Right renal cortex interstitium (tissue), 3 donors: ENCODE results near the gene FLRT2. TPM values are rescaled to one million over a fixed set of nuclear protein-coding genes. Genes with fewer than 3 reads are reported as not detected.

Experiments used
- DNase-seq, 3 donors: peaks; one replicate each; pipeline ENCODE4 v3.0.0-alpha.2; 2013; ENCODE audit warnings: low read depth in 3 of 3, low spot score in 2 of 3
- polyA plus RNA-seq, 3 donors: library from polyadenylated mRNA; unstranded; fragments of 120-200 nt; gene quantifications; one replicate each; pipeline ENCODE4 v1.2.1, GENCODE V29; 2013; ENCODE audit not compliant: insufficient read length in 3 of 3

Gene FLRT2
- polyA plus RNA-seq, 3 donors, result 243 to 266 (median 259) TPM

DNA sequence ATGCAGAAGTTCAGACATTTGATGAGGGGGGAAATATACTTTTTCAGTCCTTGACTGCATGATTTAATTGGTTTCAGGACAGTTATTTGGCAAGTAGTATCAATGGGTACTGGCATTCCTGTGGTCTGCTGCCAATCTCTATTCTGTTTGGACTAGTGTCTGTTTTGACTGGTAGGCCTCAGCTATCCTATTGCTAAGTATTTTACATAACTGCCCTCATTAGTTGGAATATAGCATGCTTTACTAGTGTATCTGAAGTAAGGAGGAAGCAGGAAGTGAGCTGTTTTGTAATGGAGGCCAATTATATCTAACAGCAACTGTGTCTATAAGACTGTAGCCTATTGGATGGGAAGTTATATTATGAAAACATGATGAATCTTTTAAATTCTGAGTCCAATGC lies 104.3 kb downstream of the FLRT2 start:
- DNase-seq, result no peak

DNA sequence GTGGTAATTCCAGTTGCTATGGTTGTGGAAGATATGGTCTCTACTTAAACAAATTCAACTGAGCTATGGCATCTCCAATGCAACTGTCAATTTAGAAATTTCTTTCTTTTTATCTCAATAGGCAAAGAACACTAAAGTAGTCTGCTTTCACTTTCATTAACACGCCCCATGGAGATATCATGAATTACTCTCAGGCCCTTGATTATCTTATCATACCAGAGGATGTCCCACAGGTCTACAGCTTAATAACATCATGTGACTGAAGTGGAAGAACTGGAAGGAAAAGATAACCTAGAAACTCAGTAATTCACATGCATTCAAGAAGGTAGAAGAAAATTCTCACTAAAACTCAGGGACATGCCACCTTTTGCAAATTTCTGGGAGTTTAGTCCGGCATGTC lies 114.3 kb downstream of the FLRT2 start:
- no peak for DNase-seq

DNA sequence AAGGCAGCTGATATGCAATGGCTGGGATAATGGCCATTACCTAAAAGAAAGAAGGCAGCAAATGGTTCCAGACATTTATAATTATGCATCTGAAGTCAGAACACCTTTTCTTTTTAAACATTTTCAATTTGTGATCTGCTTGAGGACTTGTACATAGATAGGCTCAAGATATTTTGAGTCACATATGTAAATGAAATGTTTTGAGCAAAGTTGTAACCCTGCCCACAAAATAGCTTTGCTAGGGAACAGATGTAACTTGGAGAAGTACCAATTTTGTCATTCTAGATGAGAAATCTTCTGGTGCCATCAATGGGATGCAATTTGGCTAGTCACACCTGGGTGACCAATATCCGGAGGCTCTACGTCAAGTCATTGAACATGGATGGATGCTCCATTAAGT lies 123.1 kb downstream of the FLRT2 start:
- no peak for DNase-seq

DNA sequence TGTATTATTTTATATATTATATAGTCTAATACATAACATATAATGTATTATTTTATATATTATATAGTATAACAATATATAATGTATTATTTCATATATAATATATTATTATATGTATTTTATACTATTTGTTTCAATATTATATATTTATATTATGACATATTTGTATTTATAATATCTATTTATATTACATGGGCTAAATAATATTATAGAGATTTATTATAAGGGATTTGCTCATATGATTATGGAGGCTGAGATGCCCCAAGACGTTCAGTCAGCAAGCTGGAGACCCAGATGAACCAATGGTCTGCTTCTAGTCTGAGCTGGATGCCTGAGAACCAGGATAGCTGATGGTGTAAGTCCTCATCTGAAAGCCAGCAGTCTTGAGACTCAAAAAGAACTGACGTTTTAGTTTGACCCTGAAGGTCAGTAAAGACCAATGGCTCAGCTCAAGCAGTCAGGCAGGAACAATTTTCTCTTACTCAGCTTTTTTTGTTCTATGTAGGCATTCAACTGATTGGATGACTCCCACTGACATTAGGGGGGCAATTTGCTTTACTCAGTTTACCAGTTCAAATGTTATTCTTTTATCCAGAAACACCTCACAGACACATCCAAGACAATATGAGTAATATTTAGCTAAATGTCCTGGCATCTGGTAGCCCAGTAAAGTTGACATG lies 130.4 kb downstream of the FLRT2 start:
- DNase-seq, result no peak

DNA sequence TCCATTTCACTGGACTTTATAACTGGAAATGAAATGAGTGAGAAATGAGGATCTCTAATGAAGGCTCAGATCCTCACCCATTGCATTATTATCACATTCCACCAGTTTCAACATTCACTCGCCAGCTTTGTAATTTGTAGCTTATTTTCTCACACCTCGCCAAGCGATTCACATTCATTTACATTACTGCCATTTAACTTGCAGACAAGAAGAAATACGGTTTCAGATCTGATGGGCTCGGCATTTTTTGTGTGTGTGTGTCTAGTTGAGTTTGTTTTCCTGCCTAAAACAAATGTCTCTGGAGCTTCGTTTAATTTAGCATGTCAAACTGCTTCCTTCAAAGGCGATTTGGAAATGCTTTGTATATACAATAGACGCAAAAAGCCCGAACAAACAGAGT lies 132.2 kb downstream of the FLRT2 start:
- DNase-seq, result no peak

DNA sequence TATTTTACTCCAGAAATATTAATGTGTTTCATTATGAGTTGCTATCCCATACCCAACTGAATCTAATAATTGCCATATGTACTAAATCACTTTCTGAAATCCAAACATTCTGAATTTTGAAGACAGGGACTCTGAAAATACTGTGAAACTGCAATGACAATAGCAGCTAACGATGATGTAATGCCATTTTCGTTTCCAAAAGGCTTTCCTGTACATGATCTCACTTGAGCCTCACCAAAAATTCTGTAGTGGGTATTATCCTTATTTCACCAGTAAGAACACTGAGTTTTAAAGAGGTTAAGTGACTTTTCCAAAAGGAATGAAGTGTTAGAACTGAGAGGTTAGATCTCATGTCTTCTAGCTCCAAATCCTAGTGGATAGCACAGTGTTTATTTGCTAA lies 133.3 kb downstream of the FLRT2 start:
- no peak for DNase-seq

DNA sequence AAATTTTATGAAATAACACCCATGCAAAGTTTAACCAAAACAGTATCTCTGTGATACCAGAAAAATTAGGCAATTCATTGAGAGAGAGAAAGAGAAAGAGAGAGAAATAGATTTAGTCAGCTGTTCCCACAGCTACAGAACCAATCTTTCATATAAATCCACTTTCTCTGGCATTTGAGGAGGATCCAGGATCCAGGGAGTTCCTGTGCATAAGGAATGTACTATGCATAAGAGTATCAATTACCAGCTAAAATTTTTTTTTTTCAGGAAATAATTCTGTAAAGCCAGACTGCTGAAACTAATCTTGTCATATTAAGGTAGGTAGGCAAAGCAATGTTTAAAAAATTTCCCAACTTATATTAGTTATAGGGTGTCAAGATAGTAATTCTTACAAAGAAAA lies 133.7 kb downstream of the FLRT2 start:
- DNase-seq, result no peak

DNA sequence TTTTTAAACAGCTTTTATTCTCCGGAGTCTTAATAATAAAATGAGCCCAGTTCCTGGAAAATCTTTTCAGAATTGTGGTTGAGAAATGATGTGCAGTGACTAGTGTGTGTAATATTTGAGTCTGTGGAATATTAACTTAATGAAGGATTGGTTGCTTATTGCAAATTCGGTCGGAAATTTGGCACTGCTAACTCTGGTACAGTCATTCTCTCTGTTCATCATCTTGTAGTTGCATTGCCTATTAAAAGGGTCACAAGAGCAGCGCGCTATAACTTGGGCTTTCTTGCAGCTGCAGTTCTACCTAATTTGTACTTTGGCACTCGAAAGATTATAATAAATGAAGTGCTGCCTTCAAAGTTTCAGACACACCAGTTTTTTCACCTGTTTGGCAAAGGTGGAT lies 146.0 kb downstream of the FLRT2 start:
- no peak for DNase-seq

DNA sequence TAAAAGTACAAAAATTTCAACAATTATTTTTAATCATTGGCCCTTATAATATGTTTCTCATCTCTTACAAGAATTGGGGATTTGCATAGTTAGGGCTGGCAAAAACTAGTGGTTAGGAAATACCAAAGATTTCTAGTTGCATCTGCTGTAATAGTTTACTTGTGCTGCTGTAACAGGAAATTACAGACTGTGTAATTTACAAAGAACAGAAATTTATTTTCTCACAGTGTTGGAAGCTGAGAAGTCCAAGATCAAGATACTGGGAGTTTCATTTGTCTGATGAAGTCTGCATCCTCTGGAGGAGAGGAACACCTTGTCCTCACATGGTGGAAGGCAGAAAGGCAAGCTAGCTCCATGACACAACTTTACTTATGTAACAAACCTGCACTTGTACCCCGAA lies 157.0 kb downstream of the FLRT2 start:
- no peak for DNase-seq

DNA sequence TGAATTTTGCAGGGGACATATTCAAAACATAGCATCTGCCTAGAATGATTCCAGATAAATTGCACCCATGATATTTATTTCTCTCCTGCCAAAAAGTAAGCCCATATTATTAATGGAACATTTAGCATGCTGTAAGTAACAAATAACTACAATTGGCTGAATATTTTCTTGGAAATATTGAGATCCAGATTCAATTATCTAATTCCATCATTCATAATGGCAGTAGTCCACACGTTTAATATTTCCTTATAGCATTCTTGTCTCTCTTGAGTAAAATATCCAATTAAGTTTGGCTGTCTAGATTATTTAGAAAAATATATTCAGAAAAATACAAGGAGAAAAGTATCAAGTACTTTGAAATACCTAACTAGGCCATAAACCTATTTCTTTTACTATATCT lies 157.5 kb downstream of the FLRT2 start:
- no peak for DNase-seq

DNA sequence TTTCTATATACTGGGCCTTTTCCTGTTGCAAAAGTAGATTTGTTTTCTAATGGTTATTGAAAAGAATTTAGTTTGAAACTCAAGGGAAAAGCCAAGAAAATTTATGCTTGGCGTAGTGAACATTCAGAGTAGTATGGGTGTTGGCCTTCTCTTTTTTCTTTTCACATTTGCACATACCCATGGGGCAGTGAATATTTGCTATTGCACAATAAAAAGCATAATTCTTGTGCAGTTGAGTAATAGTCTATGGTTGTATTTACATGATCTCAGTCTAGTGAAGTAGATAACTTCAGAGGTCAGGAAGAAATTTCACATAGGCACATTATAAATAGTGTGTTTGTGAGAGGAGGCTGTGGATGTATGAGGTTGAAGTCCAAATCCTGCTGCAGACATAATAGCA lies 158.1 kb downstream of the FLRT2 start:
- DNase-seq, result no peak

DNA sequence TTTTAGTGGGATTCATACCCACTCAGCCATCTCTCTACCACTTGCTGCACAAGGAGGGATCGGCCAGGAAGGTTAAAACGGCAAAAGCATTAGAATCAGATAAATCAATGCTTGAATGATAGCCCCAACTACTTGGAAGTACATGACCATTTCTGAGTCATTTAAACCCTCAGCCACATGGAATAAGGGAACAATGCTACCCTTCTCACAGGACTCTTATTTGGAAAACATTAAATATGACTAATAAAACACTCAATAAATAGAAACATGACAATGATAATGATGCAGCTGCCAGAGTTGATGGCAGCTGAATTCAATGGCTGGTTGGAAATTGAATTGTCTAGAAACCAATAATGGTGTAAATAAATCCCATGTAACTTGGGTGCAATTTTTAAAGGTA lies 165.4 kb downstream of the FLRT2 start:
- DNase-seq, result no peak

DNA sequence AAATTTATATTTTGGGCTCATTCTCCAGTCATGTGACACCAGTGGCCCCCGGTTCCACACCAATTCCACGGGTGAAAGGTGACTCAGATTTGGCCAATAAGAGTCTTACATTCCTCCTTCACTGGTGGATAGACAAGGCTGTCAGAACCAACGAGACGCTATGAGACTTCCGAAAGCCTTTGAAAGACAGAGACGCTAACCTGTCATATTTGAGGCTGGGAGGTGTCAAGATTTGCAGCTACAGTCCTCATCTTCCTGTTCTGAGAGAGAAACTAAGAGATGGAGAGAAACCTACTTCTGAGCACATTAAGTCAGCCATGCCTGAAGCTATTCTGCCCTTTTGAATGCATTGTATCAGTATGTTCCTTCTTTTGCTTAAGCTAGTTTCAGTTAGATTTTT lies 171.2 kb downstream of the FLRT2 start:
- no peak for DNase-seq

DNA sequence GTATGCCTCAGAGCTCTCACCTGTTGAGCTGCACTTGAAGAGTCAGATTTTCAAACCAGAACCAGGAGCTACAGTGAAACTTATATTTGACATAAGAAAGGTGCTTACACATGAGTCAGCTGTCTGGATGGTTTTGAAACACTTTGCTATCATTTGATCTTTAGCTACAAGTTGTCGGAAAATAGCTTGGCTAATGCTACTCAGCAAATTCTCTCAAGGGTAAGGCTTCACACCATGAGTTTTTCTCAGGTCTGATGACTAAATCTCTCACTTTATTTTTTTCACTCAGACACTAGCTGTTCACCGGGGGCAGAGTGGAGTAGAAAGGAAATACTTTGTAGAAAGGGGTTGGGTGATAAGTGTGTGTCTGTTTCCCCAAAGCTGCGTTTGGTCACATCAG lies 171.8 kb downstream of the FLRT2 start:
- no peak for DNase-seq

DNA sequence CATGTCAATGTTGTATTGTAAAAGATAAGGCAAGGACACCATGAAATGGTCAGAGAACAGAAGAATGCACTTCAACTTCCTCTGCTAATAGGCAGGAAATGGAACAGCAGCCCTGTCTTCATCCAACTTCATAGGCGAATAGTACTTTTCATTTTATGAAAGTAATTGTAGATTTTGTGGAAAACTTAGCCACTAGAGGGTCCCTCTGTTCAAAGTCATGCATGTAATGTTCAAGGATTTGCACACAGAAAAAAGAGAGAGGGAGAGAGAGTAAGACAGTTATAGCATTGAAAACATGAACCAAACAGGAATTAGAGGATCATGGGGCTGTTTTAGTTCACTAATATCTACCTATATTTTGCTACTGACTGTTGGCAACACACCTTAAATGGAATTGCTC lies 172.2 kb downstream of the FLRT2 start:
- DNase-seq, result no peak

DNA sequence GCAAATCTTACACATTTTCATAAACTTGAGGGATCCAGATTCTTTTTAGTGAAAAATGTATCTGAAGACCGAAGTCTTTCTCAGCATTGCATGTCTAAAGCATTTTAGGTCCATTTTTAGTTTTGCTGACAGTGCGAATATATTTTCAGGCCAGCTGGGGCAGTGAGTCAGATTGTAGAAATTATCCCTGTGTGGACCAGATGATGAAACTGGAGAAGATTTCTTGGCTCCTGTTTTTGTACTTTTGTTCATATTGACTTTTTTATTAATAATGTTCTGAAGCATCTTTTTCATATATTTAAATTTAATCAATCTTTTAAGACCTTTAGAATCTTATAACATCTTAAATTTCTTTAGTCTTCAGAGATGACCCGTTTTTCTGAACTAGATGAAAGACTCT lies 173.1 kb downstream of the FLRT2 start:
- DNase-seq, result no peak
